ENCODE results near the gene GABRB2.

Gene GABRB2

GRCh38 chr5:161411156-161411555, 135.4 kb downstream of the GABRB2 start:
- Mint-ChIP-seq H3K9me3 (no peaks in the 10 kb centered on the region), H3K36me3 (ENCODE audit: low read depth) (no peaks in the 10 kb centered on the region)

DNA sequence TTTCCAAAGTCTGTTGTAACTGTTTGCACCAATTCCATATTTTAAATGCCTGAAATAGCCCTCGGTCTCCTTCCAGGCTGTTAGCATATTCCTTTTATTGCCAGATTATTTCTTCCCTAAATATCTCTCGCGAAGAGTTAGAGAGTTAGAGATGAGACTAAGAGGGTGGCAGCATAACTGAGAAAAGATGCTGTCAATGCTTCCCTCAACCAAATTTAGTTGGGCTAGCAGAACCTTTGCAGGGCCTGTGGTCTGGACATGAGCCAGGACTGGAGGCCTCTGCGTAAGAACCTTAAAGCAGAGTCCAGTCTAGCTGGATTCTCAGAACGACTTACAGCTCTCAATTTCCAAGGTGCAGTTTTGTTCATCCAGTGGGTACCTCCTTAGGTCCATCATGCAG, 135.9 kb downstream of the GABRB2 start:
- TF ChIP-seq, protein P1, sequence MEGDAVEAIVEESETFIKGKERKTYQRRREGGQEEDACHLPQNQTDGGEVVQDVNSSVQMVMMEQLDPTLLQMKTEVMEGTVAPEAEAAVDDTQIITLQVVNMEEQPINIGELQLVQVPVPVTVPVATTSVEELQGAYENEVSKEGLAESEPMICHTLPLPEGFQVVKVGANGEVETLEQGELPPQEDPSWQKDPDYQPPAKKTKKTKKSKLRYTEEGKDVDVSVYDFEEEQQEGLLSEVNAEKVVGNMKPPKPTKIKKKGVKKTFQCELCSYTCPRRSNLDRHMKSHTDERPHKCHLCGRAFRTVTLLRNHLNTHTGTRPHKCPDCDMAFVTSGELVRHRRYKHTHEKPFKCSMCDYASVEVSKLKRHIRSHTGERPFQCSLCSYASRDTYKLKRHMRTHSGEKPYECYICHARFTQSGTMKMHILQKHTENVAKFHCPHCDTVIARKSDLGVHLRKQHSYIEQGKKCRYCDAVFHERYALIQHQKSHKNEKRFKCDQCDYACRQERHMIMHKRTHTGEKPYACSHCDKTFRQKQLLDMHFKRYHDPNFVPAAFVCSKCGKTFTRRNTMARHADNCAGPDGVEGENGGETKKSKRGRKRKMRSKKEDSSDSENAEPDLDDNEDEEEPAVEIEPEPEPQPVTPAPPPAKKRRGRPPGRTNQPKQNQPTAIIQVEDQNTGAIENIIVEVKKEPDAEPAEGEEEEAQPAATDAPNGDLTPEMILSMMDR (IDR thresholded peaks at IDR 0.05; ENCODE audit: unreplicated experiment in 3 of 3), result no peak
- Mint-ChIP-seq H3K4me3 (no peak overlapping the region), H3K36me3 (ENCODE audit: low read depth) (no peaks in the 10 kb centered on the region), H3K4me1 (peaks cover 6% of the 10 kb centered on the region), H3K9me3 (no peaks in the 10 kb centered on the region), H3K27ac (no peak overlapping the region), H3K27me3 (ENCODE audit: low read depth) (no peaks in the 10 kb centered on the region)

More at GRCh38 chr5:161411156-161411555, 135.4 kb downstream of the GABRB2 start:
- H3K27me3 Mint-ChIP-seq (ENCODE audit: low read depth), result no peaks in the 10 kb centered on the region
- H3K27ac Mint-ChIP-seq, result no peak overlapping the region
- TF ChIP-seq, protein P1 (IDR thresholded peaks at IDR 0.05; ENCODE audit: unreplicated experiment in 3 of 3), result no peak
- H3K4me3 Mint-ChIP-seq, result no peak overlapping the region
- H3K4me1 Mint-ChIP-seq, result peaks cover 6% of the 10 kb centered on the region

DNA sequence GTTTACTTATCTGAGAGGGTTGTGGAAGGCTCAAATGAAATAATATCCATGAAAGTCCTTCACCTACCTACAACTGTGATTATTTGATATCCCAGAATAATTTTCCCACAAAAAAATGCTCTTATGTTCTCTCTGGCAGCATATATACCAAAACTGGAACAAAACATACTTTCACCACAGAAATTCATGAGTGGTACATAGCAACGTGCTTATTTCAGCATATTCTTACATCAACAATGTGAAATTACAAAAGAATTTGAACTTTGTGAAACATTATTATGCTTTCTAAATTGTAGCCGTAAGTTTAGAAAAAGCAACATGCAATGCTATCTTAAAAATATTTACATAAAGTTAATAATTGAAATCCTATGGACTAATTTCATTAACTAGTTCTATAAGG, 137.1 kb downstream of the GABRB2 start:
- Mint-ChIP-seq H3K27me3 (ENCODE audit: low read depth) (no peaks in the 10 kb centered on the region), H3K27ac (no peak overlapping the region), H3K36me3 (ENCODE audit: low read depth) (no peaks in the 10 kb centered on the region), H3K4me1 (peaks cover 6% of the 10 kb centered on the region), H3K4me3 (no peak overlapping the region), H3K9me3 (no peaks in the 10 kb centered on the region)
- TF ChIP-seq, protein P1 (IDR thresholded peaks at IDR 0.05; ENCODE audit: unreplicated experiment in 3 of 3), result no peak

- Mint-ChIP-seq H3K4me1 (peaks cover 6% of the 10 kb centered on the region), H3K27ac (no peak overlapping the region)
These were observed 139.6 kb downstream of the GABRB2 start for GRCh38 chr5:161406880-161407279.

GRCh38 chr5:161403996-161404395, 142.5 kb downstream of the GABRB2 start:
- Mint-ChIP-seq H3K4me3 (no peak overlapping the region), H3K27ac (no peak overlapping the region), H3K27me3 (ENCODE audit: low read depth) (no peaks in the 10 kb centered on the region), H3K36me3 (ENCODE audit: low read depth) (no peaks in the 10 kb centered on the region), H3K4me1 (peaks cover 6% of the 10 kb centered on the region), H3K9me3 (no peaks in the 10 kb centered on the region)
- TF ChIP-seq, protein P1 (IDR thresholded peaks at IDR 0.05; ENCODE audit: unreplicated experiment in 3 of 3), result no peak

More at GRCh38 chr5:161406880-161407279, 139.6 kb downstream of the GABRB2 start:
- H3K36me3 Mint-ChIP-seq (ENCODE audit: low read depth), result no peaks in the 10 kb centered on the region
- H3K9me3 Mint-ChIP-seq, result no peaks in the 10 kb centered on the region
- TF ChIP-seq, protein P1 (IDR thresholded peaks at IDR 0.05; ENCODE audit: unreplicated experiment in 3 of 3), result no peak
- no peak overlapping the region for H3K4me3 Mint-ChIP-seq
- H3K27me3 Mint-ChIP-seq (ENCODE audit: low read depth), result no peaks in the 10 kb centered on the region

GRCh38 chr5:161403121-161403520, 143.4 kb downstream of the GABRB2 start:
- Mint-ChIP-seq H3K4me3 (no peak overlapping the region), H3K36me3 (ENCODE audit: low read depth) (no peaks in the 10 kb centered on the region), H3K4me1 (peaks cover 6% of the 10 kb centered on the region), H3K27me3 (ENCODE audit: low read depth) (no peaks in the 10 kb centered on the region), H3K27ac (no peak overlapping the region), H3K9me3 (no peaks in the 10 kb centered on the region)
- TF ChIP-seq, protein P1 (IDR thresholded peaks at IDR 0.05; ENCODE audit: unreplicated experiment in 3 of 3), result no peak
